Nephron (organoid): ENCODE data around the gene LRCH1.

Source experiments
- H3K27ac Mint-ChIP-seq, 3 experiments: 2 replicates each; pipeline ENCODE4 v1.8.0; 2020; ENCODE audit warnings: mixed read lengths in 3 of 3, mild to moderate bottlenecking in 2 of 3, moderate library complexity in 1 of 3
- H3K27me3 Mint-ChIP-seq: 2 replicates; pipeline ENCODE4 v1.8.0; 2021; ENCODE audit warnings: low read depth, mild to moderate bottlenecking, moderate library complexity, mixed read lengths
- H3K36me3 Mint-ChIP-seq: 2 replicates; pipeline ENCODE4 v1.8.0; 2020; ENCODE audit warnings: low read depth, mixed read lengths
- H3K4me1 Mint-ChIP-seq: 2 replicates; pipeline ENCODE4 v1.8.0; 2020; ENCODE audit warnings: mixed read lengths
- H3K4me3 Mint-ChIP-seq, 3 experiments: 2 replicates each; pipeline ENCODE4 v1.8.0; 2020; ENCODE audit warnings: mild to moderate bottlenecking in 3 of 3, mixed read lengths in 3 of 3, moderate library complexity in 2 of 3
- H3K9me3 Mint-ChIP-seq: 2 replicates; pipeline ENCODE4 v1.8.0; 2020; ENCODE audit warnings: mixed read lengths
- TF ChIP-seq, protein P1 (sequence below), 3 experiments: fragments of 200-600 bp; sonication (generic); IDR thresholded peaks; one replicate each; pipeline ENCODE4 v1.5.0; 2021; ENCODE audit warnings: antibody characterized with exemption in 3 of 3; ENCODE audit not compliant: unreplicated experiment in 3 of 3

Gene LRCH1

GRCh38 chr13:46559272-46559805 lies 6.4 kb downstream of the LRCH1 start:
- H3K36me3 Mint-ChIP-seq, result no peaks in the 10 kb centered on the region
- TF ChIP-seq, protein P1, sequence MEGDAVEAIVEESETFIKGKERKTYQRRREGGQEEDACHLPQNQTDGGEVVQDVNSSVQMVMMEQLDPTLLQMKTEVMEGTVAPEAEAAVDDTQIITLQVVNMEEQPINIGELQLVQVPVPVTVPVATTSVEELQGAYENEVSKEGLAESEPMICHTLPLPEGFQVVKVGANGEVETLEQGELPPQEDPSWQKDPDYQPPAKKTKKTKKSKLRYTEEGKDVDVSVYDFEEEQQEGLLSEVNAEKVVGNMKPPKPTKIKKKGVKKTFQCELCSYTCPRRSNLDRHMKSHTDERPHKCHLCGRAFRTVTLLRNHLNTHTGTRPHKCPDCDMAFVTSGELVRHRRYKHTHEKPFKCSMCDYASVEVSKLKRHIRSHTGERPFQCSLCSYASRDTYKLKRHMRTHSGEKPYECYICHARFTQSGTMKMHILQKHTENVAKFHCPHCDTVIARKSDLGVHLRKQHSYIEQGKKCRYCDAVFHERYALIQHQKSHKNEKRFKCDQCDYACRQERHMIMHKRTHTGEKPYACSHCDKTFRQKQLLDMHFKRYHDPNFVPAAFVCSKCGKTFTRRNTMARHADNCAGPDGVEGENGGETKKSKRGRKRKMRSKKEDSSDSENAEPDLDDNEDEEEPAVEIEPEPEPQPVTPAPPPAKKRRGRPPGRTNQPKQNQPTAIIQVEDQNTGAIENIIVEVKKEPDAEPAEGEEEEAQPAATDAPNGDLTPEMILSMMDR (IDR thresholded peaks at IDR 0.05; ENCODE audit: unreplicated experiment in 3 of 3), result no peak
- H3K4me3 Mint-ChIP-seq, result no peak overlapping the region
- H3K27ac Mint-ChIP-seq, result no peak overlapping the region
- H3K9me3 Mint-ChIP-seq, result no peaks in the 10 kb centered on the region
- H3K27me3 Mint-ChIP-seq, result no peaks in the 10 kb centered on the region
- peaks cover 39% of the 10 kb centered on the region for H3K4me1 Mint-ChIP-seq

GRCh38 chr13:46560778-46561177 lies 7.8 kb downstream of the LRCH1 start:
- no peaks in the 10 kb centered on the region for H3K36me3 Mint-ChIP-seq
- H3K27ac Mint-ChIP-seq, result no peak overlapping the region
- H3K27me3 Mint-ChIP-seq, result no peaks in the 10 kb centered on the region
- no peaks in the 10 kb centered on the region for H3K9me3 Mint-ChIP-seq
- no peak overlapping the region for H3K4me3 Mint-ChIP-seq
- peaks cover 29% of the 10 kb centered on the region for H3K4me1 Mint-ChIP-seq
- TF ChIP-seq, protein P1 (IDR thresholded peaks at IDR 0.05; ENCODE audit: unreplicated experiment in 3 of 3), result no peak

- no peaks in the 10 kb centered on the region for H3K9me3 Mint-ChIP-seq
- H3K4me1 Mint-ChIP-seq, result peaks cover 30% of the 10 kb centered on the region
- no peaks in the 10 kb centered on the region for H3K36me3 Mint-ChIP-seq
- H3K4me3 Mint-ChIP-seq, result no peak overlapping the region
- H3K27ac Mint-ChIP-seq, result no peak overlapping the region
- no peaks in the 10 kb centered on the region for H3K27me3 Mint-ChIP-seq
- TF ChIP-seq, protein P1 (IDR thresholded peaks at IDR 0.05; ENCODE audit: unreplicated experiment in 3 of 3), result no peak
Measured at GRCh38 chr13:46561286-46561685, 8.3 kb downstream of the LRCH1 start.

DNA sequence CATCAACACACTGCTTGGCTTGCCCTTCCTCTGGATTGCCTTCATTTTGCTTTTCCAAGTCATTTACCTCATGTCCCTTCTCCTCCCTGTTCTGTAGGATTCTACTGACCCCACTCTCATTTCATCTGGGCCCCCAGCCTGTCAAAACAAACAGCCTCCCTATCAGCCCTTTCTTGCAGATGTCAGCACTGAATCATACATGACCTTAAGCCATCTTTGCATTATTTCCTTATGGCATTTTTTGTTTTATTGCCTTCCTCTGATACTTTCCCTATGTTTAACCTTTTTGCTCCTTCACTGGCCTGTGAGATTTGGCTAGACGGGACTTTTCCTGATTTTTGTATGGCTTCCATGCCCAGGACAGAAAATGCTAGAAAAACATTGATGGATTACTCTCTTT lies 8.7 kb downstream of the LRCH1 start:
- no peaks in the 10 kb centered on the region for H3K9me3 Mint-ChIP-seq

DNA sequence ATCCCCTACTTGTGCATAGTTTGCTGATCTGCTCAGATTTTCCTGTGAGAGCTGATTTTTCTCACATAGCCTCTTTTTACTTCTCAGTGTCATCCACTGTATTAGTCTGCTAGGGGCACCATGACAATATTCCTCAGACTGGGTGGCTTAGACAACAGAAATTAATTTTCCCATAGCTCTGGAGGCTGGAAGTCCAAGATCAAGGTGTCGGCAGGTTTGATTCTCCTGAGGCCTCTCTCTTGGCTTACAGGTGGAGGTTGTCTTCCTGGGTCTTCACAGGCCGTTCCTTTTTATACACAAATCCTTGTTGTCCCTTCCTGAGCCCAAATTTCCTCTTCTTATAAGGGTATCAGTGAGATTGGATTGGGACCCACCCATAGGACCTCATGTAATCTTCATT lies 9.2 kb downstream of the LRCH1 start:
- Mint-ChIP-seq H3K27ac (no peak overlapping the region), H3K36me3 (no peaks in the 10 kb centered on the region), H3K9me3 (no peaks in the 10 kb centered on the region), H3K27me3 (no peaks in the 10 kb centered on the region), H3K4me1 (peaks cover 29% of the 10 kb centered on the region), H3K4me3 (no peak overlapping the region)
- TF ChIP-seq, protein P1 (IDR thresholded peaks at IDR 0.05; ENCODE audit: unreplicated experiment in 3 of 3), result no peak

More for the DNA sequence above, 8.7 kb downstream of the LRCH1 start:
- Mint-ChIP-seq H3K27ac (no peak overlapping the region), H3K4me3 (no peak overlapping the region), H3K4me1 (peaks cover 32% of the 10 kb centered on the region), H3K27me3 (no peaks in the 10 kb centered on the region), H3K36me3 (no peaks in the 10 kb centered on the region)
- TF ChIP-seq, protein P1 (IDR thresholded peaks at IDR 0.05; ENCODE audit: unreplicated experiment in 3 of 3), result no peak

DNA sequence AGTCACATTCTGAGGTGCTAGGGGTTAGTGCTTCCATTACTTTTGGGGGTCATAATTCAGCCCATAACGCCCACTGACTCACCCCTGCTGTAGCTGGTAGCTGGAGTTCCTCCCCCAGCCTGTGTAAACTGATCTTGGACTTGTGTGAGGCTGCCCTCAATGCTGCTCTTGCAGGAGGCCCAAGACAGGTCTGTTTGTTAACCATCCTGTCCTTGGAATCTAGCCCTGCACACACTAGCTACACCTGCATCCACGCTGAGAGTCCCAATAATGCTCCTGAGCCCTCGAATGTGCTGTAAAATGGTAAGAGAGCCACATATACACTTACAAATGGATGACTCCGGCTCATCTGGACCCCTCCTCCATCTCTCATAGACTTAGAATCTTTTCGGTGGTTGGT lies 9.6 kb downstream of the LRCH1 start:
- Mint-ChIP-seq H3K4me1 (peaks cover 33% of the 10 kb centered on the region), H3K4me3 (no peak overlapping the region), H3K27me3 (no peaks in the 10 kb centered on the region), H3K27ac (no peak overlapping the region), H3K9me3 (no peaks in the 10 kb centered on the region), H3K36me3 (no peaks in the 10 kb centered on the region)
- TF ChIP-seq, protein P1 (IDR thresholded peaks at IDR 0.05; ENCODE audit: unreplicated experiment in 3 of 3), result no peak
